Measurements from ENCODE around the gene PSMG4.

Gene PSMG4, protein sequence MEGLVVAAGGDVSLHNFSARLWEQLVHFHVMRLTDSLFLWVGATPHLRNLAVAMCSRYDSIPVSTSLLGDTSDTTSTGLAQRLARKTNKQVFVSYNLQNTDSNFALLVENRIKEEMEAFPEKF

GRCh38 chr6:3258720-3259490 is at the start of gene PSMG4:
Gene PSMG4 (plus strand): TSS chr6:3258947. CDS start chr6:3259023, 76 bp downstream.
- peak within 1 kb of the TSS; percentile 55 for H3K27ac ChIP-seq (ENCODE audit: low read depth, low read length)
- peaks cover 4% of the 10 kb centered on the region for H3K36me3 ChIP-seq (ENCODE audit: control insufficient read depth, insufficient read depth, low read length)

DNA sequence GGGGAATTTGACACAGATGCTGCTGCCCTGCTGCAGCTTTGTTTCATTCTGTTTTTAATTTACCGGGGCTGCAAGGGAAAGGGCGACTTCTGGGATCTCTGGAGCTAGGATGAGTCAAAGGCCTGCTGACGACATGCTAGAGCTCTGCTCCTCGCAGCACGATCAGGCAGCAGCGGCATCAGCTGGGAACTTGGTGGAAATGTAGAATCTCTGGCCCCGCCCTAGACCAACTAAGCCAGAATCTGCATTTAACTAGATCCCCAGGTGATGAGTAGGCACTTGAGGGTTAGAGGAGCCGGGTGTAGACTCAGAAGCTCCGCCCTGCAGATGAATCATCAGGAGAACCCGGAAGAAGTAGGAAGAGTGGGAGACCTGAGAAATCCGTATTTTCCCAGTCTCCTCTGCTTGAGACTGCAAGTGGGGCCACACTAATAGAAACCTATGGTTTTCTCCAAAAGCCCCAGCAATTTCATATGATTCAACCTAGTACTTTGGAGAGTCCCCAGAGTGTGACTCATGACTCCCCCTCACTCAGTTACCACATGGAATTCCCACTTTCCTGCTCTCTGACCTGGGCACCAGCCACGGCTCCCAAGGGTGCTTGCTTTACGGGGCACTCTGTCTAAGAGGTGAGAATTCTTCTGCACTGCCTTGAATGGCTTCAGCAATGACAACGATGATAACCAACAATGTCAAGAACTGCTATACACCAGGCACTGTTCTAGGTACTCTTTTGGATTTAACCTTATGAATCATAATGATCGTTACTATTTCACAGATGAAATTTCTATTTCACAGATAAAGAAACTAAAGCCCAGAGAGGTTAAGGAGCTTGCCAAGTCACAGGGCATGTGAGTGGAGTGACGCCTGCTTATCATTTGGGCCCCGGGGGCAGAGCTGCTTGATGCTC is 49.4 kb upstream of the PSMG4 start:
- H3K27ac ChIP-seq (ENCODE audit: low read depth, low read length), result peak overlapping the region; percentile 27
- H3K4me3 ChIP-seq (ENCODE audit: low read length), result no peak overlapping the region
- no peak overlapping the region for H3K9ac ChIP-seq (ENCODE audit: low read length)
- H3K27me3 ChIP-seq (ENCODE audit: control insufficient read depth, insufficient read depth, low read length), result no peaks in the 10 kb centered on the region
- H3K4me1 ChIP-seq (ENCODE audit: control insufficient read depth, insufficient read depth, low read length), result peaks cover 2% of the 10 kb centered on the region
- H3K36me3 ChIP-seq (ENCODE audit: control insufficient read depth, insufficient read depth, low read length), result no peaks in the 10 kb centered on the region

More at GRCh38 chr6:3258720-3259490, at the start of gene PSMG4:
- H3K27me3 ChIP-seq (ENCODE audit: control insufficient read depth, insufficient read depth, low read length), result no peaks in the 10 kb centered on the region
- peaks cover 7% of the 10 kb centered on the region for H3K4me1 ChIP-seq (ENCODE audit: control insufficient read depth, insufficient read depth, low read length)
- H3K4me3 ChIP-seq (ENCODE audit: low read length), result peak within 1 kb of the TSS; percentile 94
- peak within 1 kb of the TSS; percentile 45 for H3K9ac ChIP-seq (ENCODE audit: low read length)

- no peak overlapping the region for H3K27ac ChIP-seq (ENCODE audit: low read depth, low read length)
- H3K4me3 ChIP-seq (ENCODE audit: low read length), result no peak overlapping the region
These were observed 48.6 kb upstream of the PSMG4 start for GRCh38 chr6:3210024-3210610.

DNA sequence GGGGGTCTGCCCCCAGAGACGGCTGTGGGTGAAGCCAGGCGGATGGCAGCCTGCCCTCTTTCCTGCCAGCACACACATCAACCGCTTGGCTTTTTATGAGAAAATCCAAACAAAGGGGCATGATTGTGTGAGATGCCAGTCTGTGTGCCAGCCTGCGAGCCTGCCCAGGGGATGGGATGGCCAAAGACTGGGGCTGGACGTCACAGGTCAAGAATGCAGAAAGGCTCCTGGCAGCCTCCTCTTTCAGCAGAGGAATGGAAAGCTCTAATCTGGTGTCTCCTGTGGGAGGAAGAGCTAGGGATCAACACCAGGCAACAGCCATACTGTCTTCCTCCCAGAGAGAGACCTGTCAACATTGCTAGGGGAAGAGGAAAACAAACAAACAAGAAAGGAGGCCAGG is 47.1 kb upstream of the PSMG4 start:
- H3K4me3 ChIP-seq (ENCODE audit: low read length), result no peak overlapping the region
- peak overlapping the region; percentile 65 for H3K27ac ChIP-seq (ENCODE audit: low read depth, low read length)
- no peaks in the 10 kb centered on the region for H3K27me3 ChIP-seq (ENCODE audit: control insufficient read depth, insufficient read depth, low read length)

More at GRCh38 chr6:3210024-3210610, 48.6 kb upstream of the PSMG4 start:
- no peak overlapping the region for H3K9ac ChIP-seq (ENCODE audit: low read length)
- H3K36me3 ChIP-seq (ENCODE audit: control insufficient read depth, insufficient read depth, low read length), result no peaks in the 10 kb centered on the region
- H3K27me3 ChIP-seq (ENCODE audit: control insufficient read depth, insufficient read depth, low read length), result no peaks in the 10 kb centered on the region
- H3K4me1 ChIP-seq (ENCODE audit: control insufficient read depth, insufficient read depth, low read length), result peaks cover 2% of the 10 kb centered on the region

GRCh38 chr6:3212261-3212660 is 46.5 kb upstream of the PSMG4 start:
- Histone ChIP-seq H3K27ac (ENCODE audit: low read depth, low read length) (peak overlapping the region; percentile 65), H3K36me3 (ENCODE audit: control insufficient read depth, insufficient read depth, low read length) (no peaks in the 10 kb centered on the region), H3K4me3 (ENCODE audit: low read length) (no peak overlapping the region), H3K9ac (ENCODE audit: low read length) (no peak overlapping the region), H3K4me1 (ENCODE audit: control insufficient read depth, insufficient read depth, low read length) (peaks cover 2% of the 10 kb centered on the region), H3K27me3 (ENCODE audit: control insufficient read depth, insufficient read depth, low read length) (no peaks in the 10 kb centered on the region)

More for the DNA sequence above, 47.1 kb upstream of the PSMG4 start:
- Histone ChIP-seq H3K9ac (ENCODE audit: low read length) (no peak overlapping the region), H3K4me1 (ENCODE audit: control insufficient read depth, insufficient read depth, low read length) (peaks cover 2% of the 10 kb centered on the region), H3K36me3 (ENCODE audit: control insufficient read depth, insufficient read depth, low read length) (no peaks in the 10 kb centered on the region)

DNA sequence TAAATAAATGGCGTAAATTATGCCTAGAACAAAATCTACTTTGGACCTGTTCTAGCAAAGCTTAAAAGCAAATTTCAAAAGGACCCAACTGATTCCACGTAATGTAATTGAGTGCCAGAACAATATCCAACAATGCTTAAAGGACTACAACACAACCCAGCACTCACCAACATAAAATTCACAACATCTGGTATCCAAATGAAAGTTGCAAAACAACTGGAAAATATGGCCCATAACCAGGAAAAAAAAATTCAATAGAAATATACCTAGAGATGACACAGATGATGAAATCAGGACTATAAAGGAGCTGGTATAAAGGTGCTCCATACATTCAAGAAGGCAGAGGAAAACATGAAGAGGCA is 45.4 kb upstream of the PSMG4 start:
- H3K27ac ChIP-seq (ENCODE audit: low read depth, low read length), result no peak overlapping the region
- no peak overlapping the region for H3K9ac ChIP-seq (ENCODE audit: low read length)
- peaks cover 2% of the 10 kb centered on the region for H3K4me1 ChIP-seq (ENCODE audit: control insufficient read depth, insufficient read depth, low read length)
- no peak overlapping the region for H3K4me3 ChIP-seq (ENCODE audit: low read length)
- no peaks in the 10 kb centered on the region for H3K36me3 ChIP-seq (ENCODE audit: control insufficient read depth, insufficient read depth, low read length)
- no peaks in the 10 kb centered on the region for H3K27me3 ChIP-seq (ENCODE audit: control insufficient read depth, insufficient read depth, low read length)

GRCh38 chr6:3214898-3215297 is 43.8 kb upstream of the PSMG4 start:
- Histone ChIP-seq H3K4me1 (ENCODE audit: control insufficient read depth, insufficient read depth, low read length) (peaks cover 2% of the 10 kb centered on the region), H3K27ac (ENCODE audit: low read depth, low read length) (no peak overlapping the region), H3K36me3 (ENCODE audit: control insufficient read depth, insufficient read depth, low read length) (no peaks in the 10 kb centered on the region)

DNA sequence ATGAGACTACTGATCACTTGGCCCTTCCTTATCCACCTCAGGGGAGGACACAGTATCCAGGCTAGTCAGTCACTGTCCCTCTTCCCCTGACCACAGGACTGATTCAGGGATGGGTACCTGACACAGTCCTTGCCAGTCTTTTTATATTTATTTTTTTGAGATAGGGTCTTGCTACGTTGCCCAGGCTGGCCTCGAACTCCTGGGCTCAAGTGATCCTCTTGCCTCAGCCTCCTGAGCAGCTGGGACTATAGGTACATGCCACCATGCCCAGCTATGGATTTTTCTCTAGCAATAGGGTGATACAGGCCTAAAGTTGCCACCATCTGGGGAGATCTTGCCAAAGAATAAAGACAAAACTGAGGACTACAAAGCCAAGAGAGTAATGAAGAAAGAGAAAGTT is 41.5 kb upstream of the PSMG4 start:
- H3K9ac ChIP-seq (ENCODE audit: low read length), result no peak overlapping the region
- H3K27me3 ChIP-seq (ENCODE audit: control insufficient read depth, insufficient read depth, low read length), result no peaks in the 10 kb centered on the region

More at GRCh38 chr6:3214898-3215297, 43.8 kb upstream of the PSMG4 start:
- no peaks in the 10 kb centered on the region for H3K27me3 ChIP-seq (ENCODE audit: control insufficient read depth, insufficient read depth, low read length)
- H3K4me3 ChIP-seq (ENCODE audit: low read length), result no peak overlapping the region
- H3K9ac ChIP-seq (ENCODE audit: low read length), result no peak overlapping the region

DNA sequence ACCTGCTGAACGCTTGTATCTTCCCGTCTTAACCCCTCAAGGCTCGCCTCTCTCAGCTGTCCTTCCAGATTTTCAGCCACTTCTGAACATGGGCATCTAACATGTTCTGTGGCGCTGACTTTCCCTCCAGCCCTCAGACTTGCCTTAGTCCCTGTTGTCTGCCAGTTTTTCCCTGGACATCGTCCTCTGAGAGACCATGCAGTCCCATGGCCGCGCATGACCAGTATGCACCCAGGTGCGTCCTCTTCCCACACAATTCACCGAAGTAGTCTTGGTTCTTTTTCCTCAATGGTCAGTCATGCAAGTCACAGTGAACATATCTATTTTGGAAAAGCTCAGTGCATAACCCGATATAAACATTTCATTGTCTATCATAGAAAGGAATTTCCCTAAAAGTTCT is 40.5 kb upstream of the PSMG4 start:
- H3K4me1 ChIP-seq (ENCODE audit: control insufficient read depth, insufficient read depth, low read length), result no peaks in the 10 kb centered on the region
- no peak overlapping the region for H3K9ac ChIP-seq (ENCODE audit: low read length)
- H3K36me3 ChIP-seq (ENCODE audit: control insufficient read depth, insufficient read depth, low read length), result no peaks in the 10 kb centered on the region
- H3K27me3 ChIP-seq (ENCODE audit: control insufficient read depth, insufficient read depth, low read length), result no peaks in the 10 kb centered on the region
- no peak overlapping the region for H3K27ac ChIP-seq (ENCODE audit: low read depth, low read length)
- H3K4me3 ChIP-seq (ENCODE audit: low read length), result no peak overlapping the region

More for the DNA sequence above, 41.5 kb upstream of the PSMG4 start:
- H3K4me1 ChIP-seq (ENCODE audit: control insufficient read depth, insufficient read depth, low read length), result no peaks in the 10 kb centered on the region
- H3K36me3 ChIP-seq (ENCODE audit: control insufficient read depth, insufficient read depth, low read length), result no peaks in the 10 kb centered on the region
- no peak overlapping the region for H3K4me3 ChIP-seq (ENCODE audit: low read length)
- no peak overlapping the region for H3K27ac ChIP-seq (ENCODE audit: low read depth, low read length)

- H3K4me3 ChIP-seq (ENCODE audit: low read length), result no peak overlapping the region
- no peaks in the 10 kb centered on the region for H3K27me3 ChIP-seq (ENCODE audit: control insufficient read depth, insufficient read depth, low read length)
- no peak overlapping the region for H3K9ac ChIP-seq (ENCODE audit: low read length)
- no peaks in the 10 kb centered on the region for H3K36me3 ChIP-seq (ENCODE audit: control insufficient read depth, insufficient read depth, low read length)
- no peak overlapping the region for H3K27ac ChIP-seq (ENCODE audit: low read depth, low read length)
- H3K4me1 ChIP-seq (ENCODE audit: control insufficient read depth, insufficient read depth, low read length), result no peaks in the 10 kb centered on the region
These were observed 38.4 kb upstream of the PSMG4 start for GRCh38 chr6:3220366-3220765.

DNA sequence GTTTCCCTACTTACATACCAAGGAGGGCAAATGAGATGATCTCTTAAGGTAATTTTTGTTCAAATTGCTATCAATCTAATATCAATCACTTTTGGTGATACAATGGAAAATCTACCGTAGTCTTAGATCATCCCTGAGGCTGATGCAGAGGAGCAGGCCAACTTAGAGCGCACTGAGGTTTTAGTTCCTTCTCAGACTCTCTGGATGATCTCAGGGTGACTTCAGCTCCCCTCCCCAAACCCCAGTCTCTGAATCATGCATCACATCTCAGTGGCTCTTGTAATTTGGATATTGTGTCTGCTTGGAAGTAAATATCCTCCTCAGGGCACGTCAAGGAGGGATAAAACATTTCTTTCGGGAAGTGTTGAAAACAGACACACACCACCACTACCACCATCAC is 37.2 kb upstream of the PSMG4 start:
- Histone ChIP-seq H3K9ac (ENCODE audit: low read length) (no peak overlapping the region), H3K36me3 (ENCODE audit: control insufficient read depth, insufficient read depth, low read length) (no peaks in the 10 kb centered on the region), H3K4me1 (ENCODE audit: control insufficient read depth, insufficient read depth, low read length) (no peaks in the 10 kb centered on the region), H3K27ac (ENCODE audit: low read depth, low read length) (no peak overlapping the region), H3K27me3 (ENCODE audit: control insufficient read depth, insufficient read depth, low read length) (peaks cover 4% of the 10 kb centered on the region), H3K4me3 (ENCODE audit: low read length) (no peak overlapping the region)

- no peak overlapping the region for H3K9ac ChIP-seq (ENCODE audit: low read length)
- H3K4me3 ChIP-seq (ENCODE audit: low read length), result no peak overlapping the region
- peaks cover 13% of the 10 kb centered on the region for H3K27me3 ChIP-seq (ENCODE audit: control insufficient read depth, insufficient read depth, low read length)
- no peaks in the 10 kb centered on the region for H3K36me3 ChIP-seq (ENCODE audit: control insufficient read depth, insufficient read depth, low read length)
- H3K27ac ChIP-seq (ENCODE audit: low read depth, low read length), result no peak overlapping the region
- H3K4me1 ChIP-seq (ENCODE audit: control insufficient read depth, insufficient read depth, low read length), result no peaks in the 10 kb centered on the region
These were observed 36.2 kb upstream of the PSMG4 start for GRCh38 chr6:3222506-3223038.
